Measurements from ENCODE around the gene CHST14. TPM values are rescaled to one million over a fixed set of nuclear protein-coding genes. Genes with fewer than 3 reads are reported as not detected.

Gene CHST14
- total RNA-seq, 2 donors from 2014 or later, result 14.9 to 22.3 TPM

- Histone ChIP-seq H3K27me3 (replicated peaks; ENCODE audit: insufficient read depth) (no peaks in the 10 kb centered on the region), H3K4me3 (peak overlapping the region; percentile 84 to 92), H3K27ac (peak overlapping the region; percentile 45 to 69), H3K4me1 (replicated peaks) (peaks cover 7% of the 10 kb centered on the region), H3K36me3 (no peaks in the 10 kb centered on the region), H3K9me3 (no peaks in the 10 kb centered on the region)
- intact Hi-C loops (cut with DNase I), result loop anchor here (5.0 kb wide), 1 partner anchor 125 kb away; the partner anchor contains the start of genes CCDC32 and RPUSD2
- no peak for TF ChIP-seq POLR2A (IDR thresholded peaks at IDR 0.05)
- TF ChIP-seq, protein P1, sequence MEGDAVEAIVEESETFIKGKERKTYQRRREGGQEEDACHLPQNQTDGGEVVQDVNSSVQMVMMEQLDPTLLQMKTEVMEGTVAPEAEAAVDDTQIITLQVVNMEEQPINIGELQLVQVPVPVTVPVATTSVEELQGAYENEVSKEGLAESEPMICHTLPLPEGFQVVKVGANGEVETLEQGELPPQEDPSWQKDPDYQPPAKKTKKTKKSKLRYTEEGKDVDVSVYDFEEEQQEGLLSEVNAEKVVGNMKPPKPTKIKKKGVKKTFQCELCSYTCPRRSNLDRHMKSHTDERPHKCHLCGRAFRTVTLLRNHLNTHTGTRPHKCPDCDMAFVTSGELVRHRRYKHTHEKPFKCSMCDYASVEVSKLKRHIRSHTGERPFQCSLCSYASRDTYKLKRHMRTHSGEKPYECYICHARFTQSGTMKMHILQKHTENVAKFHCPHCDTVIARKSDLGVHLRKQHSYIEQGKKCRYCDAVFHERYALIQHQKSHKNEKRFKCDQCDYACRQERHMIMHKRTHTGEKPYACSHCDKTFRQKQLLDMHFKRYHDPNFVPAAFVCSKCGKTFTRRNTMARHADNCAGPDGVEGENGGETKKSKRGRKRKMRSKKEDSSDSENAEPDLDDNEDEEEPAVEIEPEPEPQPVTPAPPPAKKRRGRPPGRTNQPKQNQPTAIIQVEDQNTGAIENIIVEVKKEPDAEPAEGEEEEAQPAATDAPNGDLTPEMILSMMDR (IDR thresholded peaks at IDR 0.05), result peak in 2 of 4 experiments; percentile 22 to 23
- WGBS, result under 1% methylated on average over 46 of the region's 119 CpGs
- no peak for DNase-seq (ENCODE audit: low spot score)
Observed at GRCh38 chr15:40441565-40442531, 28.9 kb upstream of the CHST14 start.

- H3K36me3 ChIP-seq, result no peaks in the 10 kb centered on the region
- no peak for DNase-seq (ENCODE audit: low spot score)
- intact Hi-C loops (cut with DNase I), result loop anchor here (5.0 kb wide), 1 partner anchor 124 kb away; the partner anchor contains the start of genes CCDC32 and RPUSD2
- H3K4me1 ChIP-seq (replicated peaks), result peaks cover 7% of the 10 kb centered on the region
- H3K27ac ChIP-seq, result no peak overlapping the region
- 93% methylated on average over 4 of the region's 4 CpGs for WGBS
- TF ChIP-seq POLR2AphosphoS5 (IDR thresholded peaks at IDR 0.05) (no peak), POLR2A (IDR thresholded peaks at IDR 0.05) (no peak)
- TF ChIP-seq, protein P1 (IDR thresholded peaks at IDR 0.05), result no peak
- H3K27me3 ChIP-seq (replicated peaks; ENCODE audit: insufficient read depth), result no peaks in the 10 kb centered on the region
- no peaks in the 10 kb centered on the region for H3K9me3 ChIP-seq
- no peak overlapping the region for H3K4me3 ChIP-seq
Observed at GRCh38 chr15:40443255-40443654, 27.5 kb upstream of the CHST14 start.

DNA sequence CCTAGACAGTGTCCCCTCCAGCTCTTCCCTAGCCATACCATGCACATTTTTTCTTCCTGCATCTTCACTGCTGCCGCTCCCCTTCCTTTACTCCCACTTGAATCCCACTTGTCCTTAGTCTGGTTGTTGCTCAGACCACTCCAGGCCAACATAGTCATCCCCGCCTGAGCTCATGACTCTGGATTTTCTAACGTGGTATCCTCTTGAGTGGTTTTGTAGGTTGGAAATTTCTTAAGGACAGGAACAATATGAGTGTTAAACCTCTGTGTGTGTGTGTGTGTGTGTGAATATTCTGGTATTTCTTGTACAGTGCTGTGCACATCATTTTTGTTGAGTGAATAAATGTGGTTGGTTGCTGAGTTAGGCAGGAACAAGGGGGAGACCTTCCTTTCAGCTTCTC is 26.9 kb upstream of the CHST14 start:
- no peaks in the 10 kb centered on the region for H3K9me3 ChIP-seq
- 90% methylated on average over 3 of the region's 3 CpGs for WGBS
- H3K27me3 ChIP-seq (replicated peaks; ENCODE audit: insufficient read depth), result no peaks in the 10 kb centered on the region
- H3K27ac ChIP-seq, result no peak overlapping the region
- H3K4me3 ChIP-seq, result no peak overlapping the region
- no peaks in the 10 kb centered on the region for H3K36me3 ChIP-seq
- no peak for DNase-seq (ENCODE audit: low spot score)
- intact Hi-C loops (cut with DNase I), result loop anchor here (5.0 kb wide), 1 partner anchor 123 kb away; the partner anchor contains the start of genes CCDC32 and RPUSD2
- TF ChIP-seq POLR2A (IDR thresholded peaks at IDR 0.05) (no peak), POLR2AphosphoS5 (IDR thresholded peaks at IDR 0.05) (no peak)
- TF ChIP-seq, protein P1 (IDR thresholded peaks at IDR 0.05), result no peak
- H3K4me1 ChIP-seq (replicated peaks), result peaks cover 7% of the 10 kb centered on the region

GRCh38 chr15:40444736-40445135 is 26.0 kb upstream of the CHST14 start:
- 77% methylated on average over 5 of the region's 5 CpGs for WGBS
- H3K27ac ChIP-seq, result no peak overlapping the region
- no peak overlapping the region for H3K4me3 ChIP-seq

More at GRCh38 chr15:40444736-40445135, 26.0 kb upstream of the CHST14 start:
- TF ChIP-seq POLR2A (IDR thresholded peaks at IDR 0.05), result no peak
- TF ChIP-seq POLR2AphosphoS5 (IDR thresholded peaks at IDR 0.05), result no peak
- TF ChIP-seq, protein P1 (IDR thresholded peaks at IDR 0.05), result no peak
- H3K9me3 ChIP-seq, result no peaks in the 10 kb centered on the region
- intact Hi-C loops (cut with DNase I), result loop anchor here (5.0 kb wide), 1 partner anchor 123 kb away; the partner anchor contains the start of genes CCDC32 and RPUSD2
- H3K27me3 ChIP-seq (replicated peaks; ENCODE audit: insufficient read depth), result no peaks in the 10 kb centered on the region
- DNase-seq (ENCODE audit: low spot score), result no peak
- peaks cover 7% of the 10 kb centered on the region for H3K4me1 ChIP-seq (replicated peaks)
- no peaks in the 10 kb centered on the region for H3K36me3 ChIP-seq
